Measurements from ENCODE around the gene JADE3. TPM values are rescaled to one million over a fixed set of nuclear protein-coding genes. Genes with fewer than 3 reads are reported as not detected.
"Not testable (repeated sequence)": the region's sequence is repeated elsewhere in the genome, so short reads cannot be mapped to it uniquely, and the experiment has no call there.

Gene JADE3
- total RNA-seq, 1 donor from 2014 or later = 1.8 TPM

- Histone ChIP-seq H3K27me3 (no peaks in the 10 kb centered on the region), H3K27ac (no peak overlapping the region), H3K4me1 (peaks cover 0 to 4% of the 10 kb centered on the region in 2 donors), H3K4me3 (no peak overlapping the region), H3K36me3 (no peaks in the 10 kb centered on the region), H3K9me3 (no peaks in the 10 kb centered on the region)
- no peak for DNase-seq (ENCODE audit: low spot score in 2 of 2)
- TF ChIP-seq, protein P1, sequence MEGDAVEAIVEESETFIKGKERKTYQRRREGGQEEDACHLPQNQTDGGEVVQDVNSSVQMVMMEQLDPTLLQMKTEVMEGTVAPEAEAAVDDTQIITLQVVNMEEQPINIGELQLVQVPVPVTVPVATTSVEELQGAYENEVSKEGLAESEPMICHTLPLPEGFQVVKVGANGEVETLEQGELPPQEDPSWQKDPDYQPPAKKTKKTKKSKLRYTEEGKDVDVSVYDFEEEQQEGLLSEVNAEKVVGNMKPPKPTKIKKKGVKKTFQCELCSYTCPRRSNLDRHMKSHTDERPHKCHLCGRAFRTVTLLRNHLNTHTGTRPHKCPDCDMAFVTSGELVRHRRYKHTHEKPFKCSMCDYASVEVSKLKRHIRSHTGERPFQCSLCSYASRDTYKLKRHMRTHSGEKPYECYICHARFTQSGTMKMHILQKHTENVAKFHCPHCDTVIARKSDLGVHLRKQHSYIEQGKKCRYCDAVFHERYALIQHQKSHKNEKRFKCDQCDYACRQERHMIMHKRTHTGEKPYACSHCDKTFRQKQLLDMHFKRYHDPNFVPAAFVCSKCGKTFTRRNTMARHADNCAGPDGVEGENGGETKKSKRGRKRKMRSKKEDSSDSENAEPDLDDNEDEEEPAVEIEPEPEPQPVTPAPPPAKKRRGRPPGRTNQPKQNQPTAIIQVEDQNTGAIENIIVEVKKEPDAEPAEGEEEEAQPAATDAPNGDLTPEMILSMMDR (IDR thresholded peaks at IDR 0.05) = no peak
- intact Hi-C loops (cut with DNase I) = no loop called here
Observed at GRCh38 chrX:46953597-46953996, 41.4 kb downstream of the JADE3 start.

GRCh38 chrX:46954716-46955115 lies 42.5 kb downstream of the JADE3 start:
- H3K27me3 ChIP-seq = no peaks in the 10 kb centered on the region
- no peaks in the 10 kb centered on the region for H3K9me3 ChIP-seq
- H3K36me3 ChIP-seq = no peaks in the 10 kb centered on the region
- H3K4me1 ChIP-seq = peaks cover 0 to 4% of the 10 kb centered on the region in 2 donors
- intact Hi-C loops (cut with DNase I) = no loop called here
- TF ChIP-seq, protein P1 (IDR thresholded peaks at IDR 0.05) = no peak
- no peak for DNase-seq (ENCODE audit: low spot score in 2 of 2)
- H3K27ac ChIP-seq = no peak overlapping the region
- no peak overlapping the region for H3K4me3 ChIP-seq

- H3K27ac ChIP-seq; intact Hi-C loops (cut with DNase I); DNase-seq (ENCODE audit: low spot score in 2 of 2); H3K4me3 ChIP-seq; H3K36me3 ChIP-seq; H3K27me3 ChIP-seq; H3K9me3 ChIP-seq; H3K4me1 ChIP-seq: not testable (repeated sequence)
Observed at GRCh38 chrX:46956589-46956988, 44.4 kb downstream of the JADE3 start.

DNA sequence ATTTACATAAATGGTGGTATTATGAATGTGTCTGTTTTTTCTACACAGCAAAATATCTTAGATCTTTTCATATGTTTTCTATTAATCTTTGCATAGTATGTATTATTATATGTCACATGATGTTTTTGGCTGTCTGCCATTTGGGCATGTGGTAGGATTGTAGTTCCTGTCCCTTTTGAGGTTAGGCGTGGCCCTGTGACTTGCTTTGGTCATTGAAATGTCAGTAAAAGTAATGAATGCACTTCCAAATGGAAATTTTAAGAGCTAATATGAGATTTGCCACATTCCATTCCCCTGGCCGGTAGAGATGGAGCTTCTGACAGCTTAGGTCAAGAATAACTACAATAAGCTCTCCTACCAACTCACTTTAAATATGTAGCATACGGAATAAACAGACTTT lies 45.1 kb downstream of the JADE3 start:
- Histone ChIP-seq H3K27ac (no peak overlapping the region), H3K4me3 (no peak overlapping the region), H3K9me3 (no peaks in the 10 kb centered on the region), H3K4me1 (peaks cover 0 to 4% of the 10 kb centered on the region in 2 donors), H3K36me3 (no peaks in the 10 kb centered on the region), H3K27me3 (no peaks in the 10 kb centered on the region)
- no peak for DNase-seq (ENCODE audit: low spot score in 2 of 2)
- intact Hi-C loops (cut with DNase I) = no loop called here
- TF ChIP-seq, protein P1 (IDR thresholded peaks at IDR 0.05) = no peak

DNA sequence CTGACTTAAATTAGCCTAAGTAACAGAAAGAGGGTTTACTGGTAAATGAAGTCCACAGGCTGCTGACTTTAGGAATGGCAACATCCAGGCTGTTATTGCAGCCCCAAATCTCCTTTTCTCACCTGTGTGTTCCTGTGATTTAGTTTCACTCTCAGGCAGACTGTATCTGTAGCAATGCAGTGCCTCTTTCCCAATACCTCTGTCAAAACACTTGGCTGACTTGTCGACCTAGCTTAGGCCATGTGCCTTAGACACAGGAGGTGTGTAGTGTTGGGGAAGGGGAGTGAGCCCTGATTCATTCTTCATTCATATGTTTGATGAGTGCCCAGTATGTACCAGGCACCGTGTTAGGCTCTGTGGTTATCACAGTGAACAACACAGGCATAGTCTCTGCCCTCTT lies 46.9 kb downstream of the JADE3 start:
- Histone ChIP-seq H3K4me1 (no peaks in the 10 kb centered on the region), H3K27ac (no peak overlapping the region), H3K9me3 (no peaks in the 10 kb centered on the region), H3K36me3 (no peaks in the 10 kb centered on the region), H3K4me3 (no peak overlapping the region), H3K27me3 (no peaks in the 10 kb centered on the region)
- intact Hi-C loops (cut with DNase I) = no loop called here
- TF ChIP-seq, protein P1 (IDR thresholded peaks at IDR 0.05) = no peak
- no peak for DNase-seq (ENCODE audit: low spot score in 2 of 2)

DNA sequence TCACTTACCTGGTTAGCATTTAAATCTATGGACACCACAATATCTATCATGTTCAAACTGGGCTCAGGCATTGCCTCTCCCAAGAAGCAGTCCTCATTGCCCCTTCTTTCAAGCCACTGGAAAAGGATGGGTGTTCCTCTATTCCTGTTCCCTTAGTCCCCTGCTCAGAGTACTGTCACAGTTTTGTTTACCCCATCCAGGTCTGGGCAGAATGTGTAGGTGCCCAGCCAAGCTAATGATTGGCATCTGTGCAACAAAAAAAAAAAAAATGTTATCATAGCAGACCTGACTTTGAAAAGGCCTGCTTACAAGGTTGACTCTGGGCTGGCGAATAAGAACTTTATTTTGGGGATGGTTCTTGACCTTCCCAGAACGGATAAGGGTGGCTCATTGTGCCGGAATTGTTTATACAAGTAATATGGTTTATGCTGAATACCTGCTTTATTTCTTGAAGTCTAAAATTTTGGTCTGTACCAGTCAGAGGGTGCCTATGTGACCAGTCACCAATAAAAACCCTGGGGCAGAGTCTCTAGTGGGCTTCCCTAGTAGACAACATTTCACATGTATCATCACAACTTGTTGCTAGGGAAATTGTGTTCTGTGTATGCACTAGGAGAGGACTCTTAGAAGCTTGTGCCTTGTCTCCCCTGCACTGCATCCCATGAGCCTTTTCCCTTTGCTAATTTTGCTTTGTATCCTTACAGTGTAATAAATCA lies 47.9 kb downstream of the JADE3 start:
- no peaks in the 10 kb centered on the region for H3K9me3 ChIP-seq
- TF ChIP-seq, protein P1 (IDR thresholded peaks at IDR 0.05) = no peak
- H3K36me3 ChIP-seq = no peaks in the 10 kb centered on the region
- intact Hi-C loops (cut with DNase I) = no loop called here
- no peak for DNase-seq (ENCODE audit: low spot score in 2 of 2)
- H3K27ac ChIP-seq = no peak overlapping the region
- no peaks in the 10 kb centered on the region for H3K4me1 ChIP-seq
- H3K4me3 ChIP-seq = no peak overlapping the region
- H3K27me3 ChIP-seq = no peaks in the 10 kb centered on the region

Measured in ascending aorta (tissue), 2 donors.